Neural crest cell (in vitro differentiated cells): ENCODE data around the gene UNC79. TPM values are rescaled to one million over a fixed set of nuclear protein-coding genes. Genes with fewer than 3 reads are reported as not detected.

ENCODE experiments used
- DNase-seq: peaks from one replicate; pipeline ENCODE4 v3.0.0; 2021; ENCODE audit warnings: low read depth, mixed read lengths, low spot score
- H3K27ac Mint-ChIP-seq: one replicate; pipeline ENCODE4 v1.8.0; 2021; ENCODE audit warnings: mild to moderate bottlenecking, mixed read lengths; ENCODE audit not compliant: unreplicated experiment
- H3K27me3 Mint-ChIP-seq: 2 replicates; pipeline ENCODE4 v1.8.0; 2021; ENCODE audit warnings: low read depth, mild to moderate bottlenecking, mixed read lengths
- H3K36me3 Mint-ChIP-seq: 2 replicates; pipeline ENCODE4 v1.8.0; 2021; ENCODE audit warnings: low read depth, mild to moderate bottlenecking, mixed read lengths
- H3K4me1 Mint-ChIP-seq: 2 replicates; pipeline ENCODE4 v1.8.0; 2021; ENCODE audit warnings: mixed read lengths
- H3K4me3 Mint-ChIP-seq: one replicate; pipeline ENCODE4 v1.8.0; 2021; ENCODE audit warnings: mild to moderate bottlenecking, mixed read lengths
- H3K9me3 Mint-ChIP-seq: 2 replicates; pipeline ENCODE4 v1.8.0; 2021; ENCODE audit warnings: mixed read lengths
- total RNA-seq: library from RNA; stranded (reverse); gene quantifications from 2 replicates; pipeline ENCODE4 v1.2.1, GENCODE V29; 2021
- TF ChIP-seq, protein P1 (sequence below): fragments of 200-600 bp; sonication (generic); conservative IDR thresholded peaks from 2 replicates; pipeline ENCODE4 v1.5.0; 2021; ENCODE audit warnings: antibody characterized with exemption, mild to moderate bottlenecking

Gene UNC79
- total RNA-seq, 1 donor from 2014 or later = 2.2 TPM

- no peak for DNase-seq
- H3K9me3 Mint-ChIP-seq = no peaks in the 10 kb centered on the region
- TF ChIP-seq, protein P1, sequence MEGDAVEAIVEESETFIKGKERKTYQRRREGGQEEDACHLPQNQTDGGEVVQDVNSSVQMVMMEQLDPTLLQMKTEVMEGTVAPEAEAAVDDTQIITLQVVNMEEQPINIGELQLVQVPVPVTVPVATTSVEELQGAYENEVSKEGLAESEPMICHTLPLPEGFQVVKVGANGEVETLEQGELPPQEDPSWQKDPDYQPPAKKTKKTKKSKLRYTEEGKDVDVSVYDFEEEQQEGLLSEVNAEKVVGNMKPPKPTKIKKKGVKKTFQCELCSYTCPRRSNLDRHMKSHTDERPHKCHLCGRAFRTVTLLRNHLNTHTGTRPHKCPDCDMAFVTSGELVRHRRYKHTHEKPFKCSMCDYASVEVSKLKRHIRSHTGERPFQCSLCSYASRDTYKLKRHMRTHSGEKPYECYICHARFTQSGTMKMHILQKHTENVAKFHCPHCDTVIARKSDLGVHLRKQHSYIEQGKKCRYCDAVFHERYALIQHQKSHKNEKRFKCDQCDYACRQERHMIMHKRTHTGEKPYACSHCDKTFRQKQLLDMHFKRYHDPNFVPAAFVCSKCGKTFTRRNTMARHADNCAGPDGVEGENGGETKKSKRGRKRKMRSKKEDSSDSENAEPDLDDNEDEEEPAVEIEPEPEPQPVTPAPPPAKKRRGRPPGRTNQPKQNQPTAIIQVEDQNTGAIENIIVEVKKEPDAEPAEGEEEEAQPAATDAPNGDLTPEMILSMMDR = no peak
- no peak overlapping the region for H3K4me3 Mint-ChIP-seq
- no peaks in the 10 kb centered on the region for H3K27me3 Mint-ChIP-seq
- no peak overlapping the region for H3K27ac Mint-ChIP-seq
- no peaks in the 10 kb centered on the region for H3K36me3 Mint-ChIP-seq
- no peaks in the 10 kb centered on the region for H3K4me1 Mint-ChIP-seq
Observed at GRCh38 chr14:93579178-93579577, 148.4 kb downstream of the UNC79 start.

GRCh38 chr14:93582516-93582915 is 151.8 kb downstream of the UNC79 start:
- Mint-ChIP-seq H3K27me3 (no peaks in the 10 kb centered on the region), H3K36me3 (no peaks in the 10 kb centered on the region), H3K9me3 (no peaks in the 10 kb centered on the region), H3K27ac (no peak overlapping the region), H3K4me1 (no peaks in the 10 kb centered on the region), H3K4me3 (no peak overlapping the region)
- TF ChIP-seq, protein P1 = no peak
- no peak for DNase-seq

- TF ChIP-seq, protein P1 = no peak
- DNase-seq = no peak
Observed at GRCh38 chr14:93587330-93587729, 156.6 kb downstream of the UNC79 start.

GRCh38 chr14:93591506-93591905 is 160.8 kb downstream of the UNC79 start:
- peaks cover 2% of the 10 kb centered on the region for H3K27me3 Mint-ChIP-seq
- no peak for DNase-seq
- H3K36me3 Mint-ChIP-seq = no peaks in the 10 kb centered on the region
- TF ChIP-seq, protein P1 = no peak
- no peaks in the 10 kb centered on the region for H3K9me3 Mint-ChIP-seq
- no peaks in the 10 kb centered on the region for H3K4me1 Mint-ChIP-seq
- H3K4me3 Mint-ChIP-seq = no peak overlapping the region
- H3K27ac Mint-ChIP-seq = no peak overlapping the region

More at GRCh38 chr14:93587330-93587729, 156.6 kb downstream of the UNC79 start:
- Mint-ChIP-seq H3K4me3 (no peak overlapping the region), H3K27ac (no peak overlapping the region), H3K36me3 (no peaks in the 10 kb centered on the region), H3K9me3 (no peaks in the 10 kb centered on the region), H3K27me3 (peaks cover 2% of the 10 kb centered on the region), H3K4me1 (no peaks in the 10 kb centered on the region)

DNA sequence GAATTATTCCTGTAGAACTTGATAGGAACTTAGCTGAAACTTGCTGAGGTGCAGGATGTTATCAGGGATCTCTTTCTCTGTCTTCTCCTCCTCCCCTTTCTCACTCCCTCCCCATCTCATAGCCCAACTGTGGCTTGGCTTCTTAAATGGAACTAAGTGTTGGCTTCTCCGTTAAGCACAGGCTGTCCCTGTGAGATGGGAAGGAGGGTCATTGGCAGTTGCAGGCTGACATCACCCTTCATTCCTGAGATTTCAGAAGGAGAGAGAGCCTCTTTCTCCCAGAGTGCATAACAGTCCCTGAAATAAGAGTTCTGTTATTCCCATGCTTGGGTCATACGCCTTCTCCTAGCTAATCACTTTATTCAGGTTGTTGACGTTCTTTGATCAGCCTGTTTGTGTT is 162.0 kb downstream of the UNC79 start:
- H3K36me3 Mint-ChIP-seq = no peaks in the 10 kb centered on the region
- DNase-seq = no peak
- H3K4me1 Mint-ChIP-seq = no peaks in the 10 kb centered on the region
- H3K9me3 Mint-ChIP-seq = no peaks in the 10 kb centered on the region
- H3K4me3 Mint-ChIP-seq = no peak overlapping the region
- TF ChIP-seq, protein P1 = no peak
- H3K27ac Mint-ChIP-seq = no peak overlapping the region
- peaks cover 2% of the 10 kb centered on the region for H3K27me3 Mint-ChIP-seq

- no peak overlapping the region for H3K27ac Mint-ChIP-seq
- TF ChIP-seq, protein P1 = no peak
- H3K36me3 Mint-ChIP-seq = peaks cover 4% of the 10 kb centered on the region
- H3K4me1 Mint-ChIP-seq = no peaks in the 10 kb centered on the region
- peaks cover 15% of the 10 kb centered on the region for H3K9me3 Mint-ChIP-seq
- H3K27me3 Mint-ChIP-seq = no peaks in the 10 kb centered on the region
- DNase-seq = no peak
- no peak overlapping the region for H3K4me3 Mint-ChIP-seq
Observed at GRCh38 chr14:93606091-93606490, 175.4 kb downstream of the UNC79 start.
